Adrenal gland (tissue), 5 donors: Measurements from ENCODE around the gene BCAS3.

Source experiments
- CTCF ChIP-seq, 6 experiments: fragments of 450-650 bp in 4 of 6; fragments of 200-600 bp in 2 of 6; sonication (generic) in 1 of 6; IDR thresholded peaks; 1 replicate in 5 of 6; 2 replicates in 1 of 6; pipeline versions ENCODE4 v1.5.1 to v1.8.0; 2016 to 2021; ENCODE audit warnings: antibody characterized with exemption in 6 of 6, mild to moderate bottlenecking in 2 of 6, moderate library complexity in 1 of 6
- POLR2A ChIP-seq, 2 donors: fragments of 450-650 bp; IDR thresholded peaks; one replicate each; pipeline ENCODE4 v1.6.1; 2017; ENCODE audit warnings: antibody characterized with exemption in 2 of 2, mild to moderate bottlenecking in 2 of 2, moderate library complexity in 1 of 2
- donor health status: DM: no; HTN: no; CAD: no.

GRCh38 chr17:60790205-60790604, 112.6 kb downstream of the BCAS3 start:
- TF ChIP-seq POLR2A (IDR thresholded peaks at IDR 0.05), result no peak
- no peak for TF ChIP-seq CTCF (IDR thresholded peaks at IDR 0.05)
